Loucy (cell line): Measurements from ENCODE around the gene HCAR1.
A peak's percentile ranks its signal among the peaks of the same experiment; 100 is the strongest.
"Not testable (repeated sequence)": the region's sequence is repeated elsewhere in the genome, so short reads cannot be mapped to it uniquely, and the experiment has no call there.

Experiments
- H2AFZ ChIP-seq: fragments of 200-600 bp; sonication (generic); 2 replicates; pipeline ENCODE4 v1.6.0; 2016; ENCODE audit warnings: antibody characterized with exemption, mild to moderate bottlenecking, low read length, moderate library complexity
- H3F3A ChIP-seq: fragments of 200-600 bp; 2 replicates; pipeline ENCODE4 v1.6.0; 2016; ENCODE audit warnings: antibody characterized with exemption, low read depth, mild to moderate bottlenecking
- H3K27me3 ChIP-seq: fragments of 200-600 bp; sonication (generic); 2 replicates; pipeline ENCODE4 v1.6.1; 2014; ENCODE audit warnings: low read length, mild to moderate bottlenecking; ENCODE audit not compliant: insufficient read depth, poor library complexity, severe bottlenecking
- H3K36me3 ChIP-seq: fragments of 200-600 bp; sonication (generic); 2 replicates; pipeline ENCODE4 v1.6.1; 2016; ENCODE audit warnings: low read length; ENCODE audit not compliant: insufficient read depth
- H3K4me1 ChIP-seq: fragments of 200-600 bp; sonication (generic); 2 replicates; pipeline ENCODE4 v1.5.1; 2014; ENCODE audit warnings: low read length, mild to moderate bottlenecking; ENCODE audit not compliant: insufficient read depth, poor library complexity, severe bottlenecking
- H3K4me2 ChIP-seq: fragments of 200-600 bp; sonication (generic); 2 replicates; pipeline ENCODE4 v1.6.0; 2014; ENCODE audit warnings: antibody characterized with exemption, low read length, low read depth, mild to moderate bottlenecking; ENCODE audit not compliant: poor library complexity, severe bottlenecking
- H3K4me3 ChIP-seq: fragments of 200-600 bp; sonication (generic); 2 replicates; pipeline ENCODE4 v1.5.1; 2014; ENCODE audit warnings: low read length, mild to moderate bottlenecking, mixed read lengths; ENCODE audit not compliant: poor library complexity, severe bottlenecking
- H3K79me2 ChIP-seq: fragments of 200-600 bp; sonication (generic); 2 replicates; pipeline ENCODE4 v1.6.1; 2014; ENCODE audit warnings: low read length; ENCODE audit not compliant: insufficient read depth
- H3K9ac ChIP-seq: fragments of 200-600 bp; sonication (generic); 2 replicates; pipeline ENCODE4 v1.6.0; 2014; ENCODE audit warnings: mild to moderate bottlenecking, low read depth, low read length, moderate library complexity; ENCODE audit not compliant: poor library complexity, severe bottlenecking
- H3K9me2 ChIP-seq: fragments of 200-600 bp; sonication (generic); replicated peaks from 2 replicates; pipeline ENCODE4 v1.6.1; 2016; ENCODE audit warnings: low read depth, low read length, mixed read lengths
- H3K9me3 ChIP-seq: fragments of 200-600 bp; sonication (generic); 2 replicates; pipeline ENCODE4 v1.6.1; 2014; ENCODE audit warnings: mild to moderate bottlenecking, antibody characterized with exemption, low read length, low read depth; ENCODE audit not compliant: insufficient read depth
- H4K20me1 ChIP-seq: fragments of 200-600 bp; sonication (generic); 2 replicates; pipeline ENCODE4 v1.6.0; 2014; ENCODE audit warnings: antibody characterized with exemption, low read length, mild to moderate bottlenecking; ENCODE audit not compliant: insufficient read depth, poor library complexity, severe bottlenecking
- EZH2phosphoT487 ChIP-seq: fragments of 200-600 bp; IDR thresholded peaks from 2 replicates; pipeline ENCODE4 v1.6.1; 2018; ENCODE audit warnings: antibody characterized with exemption, mild to moderate bottlenecking, moderate library complexity, borderline replicate concordance
- TF ChIP-seq, protein P1 (sequence below): fragments of 200-600 bp; sonication (generic); conservative IDR thresholded peaks from 2 replicates; pipeline ENCODE4 v1.5.1; 2014; ENCODE audit warnings: mild to moderate bottlenecking, antibody characterized with exemption, low read length

HCAR1 gene

DNA sequence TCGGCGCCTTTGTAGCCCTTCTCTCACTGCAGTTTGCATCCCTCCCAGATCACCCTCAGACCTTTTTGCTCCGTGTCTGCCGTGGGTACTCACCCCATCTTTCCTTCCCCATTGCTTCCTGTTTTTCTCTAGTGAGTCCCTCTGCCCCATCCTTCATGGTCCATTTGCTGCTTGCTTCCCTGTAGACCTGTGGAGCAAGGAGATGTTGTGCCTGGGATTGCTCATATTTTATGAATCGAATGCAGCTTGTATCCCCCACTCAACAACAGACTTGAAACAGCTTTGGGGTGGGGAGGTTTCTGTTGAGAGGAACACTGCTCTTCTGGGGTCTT is 22.6 kb upstream of the HCAR1 start:
- Histone ChIP-seq H3K4me1 (peaks cover 32% of the 10 kb centered on the region), H3K9ac (peak overlapping the region; percentile 93), H3K9me2 (no peaks in the 10 kb centered on the region), H3K9me3 (no peaks in the 10 kb centered on the region), H4K20me1 (peaks cover 32% of the 10 kb centered on the region), H3K79me2 (peaks cover 53% of the 10 kb centered on the region), H3K4me3 (peak overlapping the region; percentile 92), H2AFZ (peak overlapping the region; percentile 80), H3F3A (no peaks in the 10 kb centered on the region), H3K36me3 (peaks cover 18% of the 10 kb centered on the region; the same call in 1 of the 2 replicates), H3K27me3 (no peaks in the 10 kb centered on the region), H3K4me2 (peak overlapping the region; percentile 89)
- TF ChIP-seq, protein P1, sequence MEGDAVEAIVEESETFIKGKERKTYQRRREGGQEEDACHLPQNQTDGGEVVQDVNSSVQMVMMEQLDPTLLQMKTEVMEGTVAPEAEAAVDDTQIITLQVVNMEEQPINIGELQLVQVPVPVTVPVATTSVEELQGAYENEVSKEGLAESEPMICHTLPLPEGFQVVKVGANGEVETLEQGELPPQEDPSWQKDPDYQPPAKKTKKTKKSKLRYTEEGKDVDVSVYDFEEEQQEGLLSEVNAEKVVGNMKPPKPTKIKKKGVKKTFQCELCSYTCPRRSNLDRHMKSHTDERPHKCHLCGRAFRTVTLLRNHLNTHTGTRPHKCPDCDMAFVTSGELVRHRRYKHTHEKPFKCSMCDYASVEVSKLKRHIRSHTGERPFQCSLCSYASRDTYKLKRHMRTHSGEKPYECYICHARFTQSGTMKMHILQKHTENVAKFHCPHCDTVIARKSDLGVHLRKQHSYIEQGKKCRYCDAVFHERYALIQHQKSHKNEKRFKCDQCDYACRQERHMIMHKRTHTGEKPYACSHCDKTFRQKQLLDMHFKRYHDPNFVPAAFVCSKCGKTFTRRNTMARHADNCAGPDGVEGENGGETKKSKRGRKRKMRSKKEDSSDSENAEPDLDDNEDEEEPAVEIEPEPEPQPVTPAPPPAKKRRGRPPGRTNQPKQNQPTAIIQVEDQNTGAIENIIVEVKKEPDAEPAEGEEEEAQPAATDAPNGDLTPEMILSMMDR, result no peak
- no peak for TF ChIP-seq EZH2phosphoT487

DNA sequence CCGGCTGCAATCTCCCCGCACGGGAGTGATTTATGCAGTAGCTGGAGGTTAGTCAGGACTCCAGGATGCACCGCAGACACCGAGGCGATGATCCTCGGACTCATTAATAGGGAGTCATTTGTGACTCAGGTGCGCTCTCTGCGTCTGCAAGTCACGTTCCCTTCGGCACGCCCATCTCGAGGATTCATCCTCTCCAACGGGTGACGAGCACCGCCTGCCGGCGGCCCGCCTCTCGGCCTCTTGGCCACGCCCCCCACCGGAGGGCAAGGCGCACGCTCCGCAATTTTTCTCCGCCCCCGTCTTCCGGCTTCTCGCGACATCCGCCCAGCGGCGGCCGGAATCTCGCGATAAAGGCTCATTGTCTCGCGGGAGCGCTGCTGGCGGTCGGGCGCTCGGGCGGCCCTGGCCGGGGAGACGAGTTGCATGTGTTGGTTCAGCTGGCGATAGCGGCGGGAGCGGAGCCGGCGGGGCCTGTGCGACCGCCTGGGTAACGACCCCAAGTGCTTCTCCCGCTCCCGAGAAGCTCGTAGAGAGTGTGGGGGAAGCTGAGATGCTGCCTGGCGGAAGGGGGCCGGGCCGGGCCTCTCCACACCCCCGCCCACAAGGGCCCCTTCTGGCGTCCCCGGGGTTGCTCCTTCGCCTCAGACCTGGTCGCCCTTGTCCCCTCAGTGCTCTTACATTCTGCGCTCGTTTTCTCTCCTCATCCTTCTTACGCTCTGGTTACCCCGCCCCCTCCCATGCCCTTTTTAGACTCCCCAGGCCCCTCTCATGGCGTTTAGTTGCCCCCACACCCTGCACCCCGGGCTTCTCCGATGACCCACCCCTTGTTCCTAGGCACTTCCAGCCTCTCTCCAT is 22.0 kb upstream of the HCAR1 start, which contains the start of gene DENR:
Gene DENR (plus strand): TSS at position 361 of the 855 bp plus-strand sequence. CDS start 878 bp downstream, outside the sequence.
- Histone ChIP-seq H3K9me3 (no peaks in the 10 kb centered on the region), H4K20me1 (peaks cover 32% of the 10 kb centered on the region), H3K79me2 (peaks cover 47% of the 10 kb centered on the region), H3K9ac (peak within 1 kb of the TSS; percentile 93), H3K36me3 (peaks cover 12% of the 10 kb centered on the region; the same call in 1 of the 2 replicates), H3K4me2 (peak within 1 kb of the TSS; percentile 89), H3K9me2 (no peaks in the 10 kb centered on the region), H3K4me3 (peak within 1 kb of the TSS; percentile 92), H3K27me3 (no peaks in the 10 kb centered on the region), H3F3A (no peaks in the 10 kb centered on the region), H3K4me1 (peaks cover 32% of the 10 kb centered on the region), H2AFZ (peak within 1 kb of the TSS; percentile 87)
- TF ChIP-seq EZH2phosphoT487, result no peak
- TF ChIP-seq, protein P1, result peak; percentile 66

DNA sequence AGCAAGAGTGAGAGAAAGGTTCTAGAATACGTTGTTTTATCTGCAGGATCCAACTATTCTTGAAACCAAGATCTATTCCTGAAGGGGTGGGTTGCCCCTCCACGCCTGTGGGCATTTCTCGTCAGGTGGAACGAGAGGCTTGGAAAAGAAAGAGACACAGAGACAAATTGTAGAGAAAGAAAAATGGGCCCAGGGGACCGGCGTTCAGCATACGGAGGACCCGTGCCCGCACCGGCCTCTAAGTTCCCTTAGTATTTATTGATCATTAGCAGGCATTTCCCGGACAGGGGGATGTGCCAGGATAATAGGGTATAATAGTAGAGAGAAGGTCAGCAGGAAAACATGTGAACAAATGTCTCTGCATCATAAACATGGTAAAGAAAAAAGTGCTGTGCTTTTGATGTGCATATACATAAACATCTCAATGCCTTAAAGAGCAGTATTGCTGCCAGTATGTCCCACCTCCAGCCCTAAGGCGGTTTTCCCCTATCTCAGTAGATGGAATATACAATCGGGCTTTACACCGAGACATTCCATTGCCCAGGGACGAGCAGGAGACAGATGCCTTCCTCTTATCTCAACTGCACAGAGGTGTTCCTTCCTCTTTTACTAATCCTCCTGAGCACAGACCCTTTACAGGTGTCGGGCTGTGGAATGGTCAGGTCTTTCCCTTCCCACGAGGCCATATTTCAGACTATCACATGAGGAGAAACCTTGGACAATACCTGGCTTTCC is 20.3 kb upstream of the HCAR1 start:
- H3K27me3 ChIP-seq, H2AFZ ChIP-seq, H3K36me3 ChIP-seq, H3K9me2 ChIP-seq, H3K4me3 ChIP-seq, H3K9ac ChIP-seq, H3F3A ChIP-seq, H3K9me3 ChIP-seq, H3K4me2 ChIP-seq: not testable (repeated sequence)
- H3K79me2 ChIP-seq, result peaks cover 30% of the 10 kb centered on the region
- peaks cover 23% of the 10 kb centered on the region for H3K4me1 ChIP-seq
- peaks cover 27% of the 10 kb centered on the region for H4K20me1 ChIP-seq
